IPS-NIHi7 (cell line): ENCODE data around the gene NT5C2.
"Not testable (repeated sequence)": the region's sequence is repeated elsewhere in the genome, so short reads cannot be mapped to it uniquely, and the experiment has no call there.

Experiments used
- DNase-seq: peaks from one replicate; pipeline ENCODE4 v3.0.0; 2012; ENCODE audit warnings: mixed read lengths; ENCODE audit errors: extremely low spot score

NT5C2 gene

DNA sequence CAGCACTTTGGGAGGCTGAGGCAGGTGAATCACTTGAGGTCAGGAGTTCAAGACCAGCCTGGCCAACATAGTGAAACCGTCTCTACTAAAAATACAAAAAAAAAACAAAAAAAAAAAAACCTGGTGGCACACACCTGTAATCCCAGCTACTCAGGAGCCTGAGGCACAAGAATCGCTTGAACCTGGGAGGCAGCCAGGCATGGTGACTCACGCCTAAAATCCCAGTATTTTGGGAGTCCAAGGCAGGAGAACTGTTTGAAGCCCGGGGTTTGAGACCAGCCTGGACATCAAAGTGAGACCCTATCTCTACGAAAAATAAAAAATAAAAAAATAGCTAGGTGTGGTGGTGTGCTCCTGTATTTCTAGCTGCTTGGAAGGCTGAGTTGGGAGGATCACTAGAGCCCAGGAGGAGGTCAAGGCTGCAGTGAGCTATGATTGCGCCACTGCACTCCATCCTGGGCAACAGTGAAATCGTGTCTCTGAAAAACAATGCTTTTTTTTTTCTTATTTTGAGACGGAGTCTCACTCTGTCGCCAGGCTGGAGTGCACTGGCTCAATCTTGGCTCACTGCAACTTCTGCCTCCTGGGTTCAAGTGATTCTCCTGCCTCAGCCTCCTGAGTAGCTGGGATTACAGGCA, 29.2 kb downstream of the NT5C2 start:
- DNase-seq: not testable (repeated sequence)

DNA sequence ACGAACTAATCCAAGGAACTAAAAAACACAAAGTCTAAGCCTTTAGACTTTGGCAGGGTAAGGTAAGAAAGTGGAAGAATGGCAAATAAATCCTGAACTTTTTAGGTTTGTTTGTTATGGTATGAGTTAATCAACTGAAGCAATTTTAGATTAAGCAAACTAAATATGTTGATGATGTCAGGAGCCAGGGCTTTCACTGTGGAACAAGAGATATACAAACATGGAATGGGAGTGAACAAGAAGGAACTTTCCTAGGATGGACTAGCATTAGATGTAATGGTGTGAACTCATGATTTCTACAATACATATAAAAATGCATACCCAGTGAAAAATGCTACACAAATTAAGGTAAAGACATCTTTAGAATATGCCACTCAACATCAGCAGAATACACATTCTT, 35.8 kb downstream of the NT5C2 start:
- no peak for DNase-seq

DNA sequence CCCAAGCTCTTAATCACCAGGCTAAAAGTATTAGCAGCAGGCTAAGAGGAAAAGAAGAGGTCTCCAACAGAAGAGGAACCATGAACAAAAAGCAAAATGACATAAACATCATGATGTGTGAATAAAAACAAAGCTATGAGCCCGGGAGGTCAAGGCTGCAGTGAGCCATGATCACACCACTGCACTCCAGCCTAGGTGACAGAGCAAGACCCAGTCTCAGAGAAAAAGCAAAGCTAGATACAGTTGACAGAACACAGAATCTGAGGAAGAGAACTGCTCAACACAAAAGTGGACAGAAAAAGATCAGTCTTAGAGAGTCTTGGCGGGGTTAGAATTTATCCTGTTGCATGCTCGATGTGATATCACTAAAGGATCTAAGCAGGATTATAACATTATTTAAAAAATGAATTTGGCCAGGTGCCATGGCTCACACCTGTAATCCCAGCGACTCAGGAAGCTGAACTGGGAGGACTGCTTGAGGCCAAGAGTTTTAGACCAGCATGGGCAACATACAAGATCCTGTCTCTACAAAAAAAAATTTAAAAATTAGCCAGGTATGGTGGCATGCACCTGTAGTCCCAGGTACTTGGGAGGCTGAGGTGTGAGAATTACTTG, 37.5 kb downstream of the NT5C2 start:
- no peak for DNase-seq

DNA sequence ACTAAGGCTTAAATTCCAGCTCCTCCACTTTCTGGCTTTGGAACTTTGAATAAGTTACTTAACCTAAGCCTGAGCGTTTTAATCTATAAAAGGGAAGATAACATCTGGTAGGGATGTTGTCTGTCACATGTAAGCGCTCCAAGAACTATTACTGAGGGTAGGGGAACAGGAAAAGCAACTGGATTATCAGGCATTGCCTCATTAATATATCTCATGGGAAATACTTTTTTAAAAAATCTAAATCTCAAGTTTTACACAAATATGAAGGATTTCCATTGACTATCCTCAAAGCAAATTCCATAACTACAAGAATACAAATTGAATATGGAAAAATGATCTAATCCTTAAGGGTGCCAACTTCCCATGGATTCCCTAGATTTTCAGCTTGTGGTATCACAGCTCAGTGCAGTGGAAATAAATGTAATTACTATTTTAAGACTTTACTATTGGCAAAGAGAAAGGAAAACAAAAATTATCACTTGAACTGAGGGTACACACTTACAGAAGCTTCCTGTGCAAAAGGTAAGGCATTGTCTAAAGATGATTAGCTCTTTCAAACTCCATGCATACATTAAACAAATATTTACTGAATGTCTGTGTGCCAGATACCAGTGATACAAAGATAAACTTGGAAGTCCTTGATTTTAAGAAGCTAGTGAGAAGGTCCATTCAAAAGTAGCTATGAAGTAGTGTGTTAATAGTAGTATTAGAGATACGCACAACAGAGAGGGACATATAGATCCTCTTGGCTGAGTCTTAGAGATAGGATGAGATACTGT, 38.4 kb downstream of the NT5C2 start:
- no peak for DNase-seq

DNA sequence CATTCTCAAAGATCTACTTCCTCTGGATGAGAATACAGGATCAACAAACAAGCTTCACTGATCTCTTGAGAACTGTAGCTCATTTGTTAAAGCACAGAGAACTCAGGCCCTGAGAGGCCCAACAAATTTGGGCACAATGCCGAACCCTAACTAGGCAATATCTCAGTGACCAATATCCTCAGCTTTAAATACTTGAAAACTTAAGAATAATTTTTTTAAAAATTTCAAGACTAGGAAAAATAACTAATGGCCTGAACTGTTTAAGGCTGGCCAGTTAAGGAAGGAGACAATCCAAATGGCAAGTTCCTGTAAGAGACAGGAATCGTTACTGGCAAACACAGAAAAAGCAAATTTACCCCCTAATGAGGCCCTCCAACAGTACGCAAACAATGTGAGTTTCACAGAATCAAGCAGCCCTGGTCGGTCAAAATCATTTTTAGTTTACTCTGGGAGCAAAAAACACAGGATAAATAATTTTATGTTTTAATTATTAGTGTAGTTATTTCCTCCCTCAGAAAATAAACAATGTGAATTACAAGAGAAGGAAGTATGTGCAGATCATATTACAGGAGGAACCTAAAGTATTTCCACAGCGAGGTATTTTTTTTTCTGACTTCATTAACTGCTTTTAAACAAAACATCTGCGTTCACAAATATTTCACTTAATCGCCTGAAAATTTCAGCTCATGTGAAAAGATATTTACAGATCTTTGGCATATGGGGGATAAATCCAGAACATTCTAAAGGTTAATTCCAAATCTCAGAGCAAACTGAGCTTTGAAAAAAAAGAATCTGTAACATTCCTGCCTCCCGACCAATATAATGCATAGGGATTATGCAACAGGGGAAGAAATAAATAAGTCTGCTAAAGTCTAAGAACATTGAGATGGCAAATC, 39.5 kb downstream of the NT5C2 start:
- DNase-seq: no peak

DNA sequence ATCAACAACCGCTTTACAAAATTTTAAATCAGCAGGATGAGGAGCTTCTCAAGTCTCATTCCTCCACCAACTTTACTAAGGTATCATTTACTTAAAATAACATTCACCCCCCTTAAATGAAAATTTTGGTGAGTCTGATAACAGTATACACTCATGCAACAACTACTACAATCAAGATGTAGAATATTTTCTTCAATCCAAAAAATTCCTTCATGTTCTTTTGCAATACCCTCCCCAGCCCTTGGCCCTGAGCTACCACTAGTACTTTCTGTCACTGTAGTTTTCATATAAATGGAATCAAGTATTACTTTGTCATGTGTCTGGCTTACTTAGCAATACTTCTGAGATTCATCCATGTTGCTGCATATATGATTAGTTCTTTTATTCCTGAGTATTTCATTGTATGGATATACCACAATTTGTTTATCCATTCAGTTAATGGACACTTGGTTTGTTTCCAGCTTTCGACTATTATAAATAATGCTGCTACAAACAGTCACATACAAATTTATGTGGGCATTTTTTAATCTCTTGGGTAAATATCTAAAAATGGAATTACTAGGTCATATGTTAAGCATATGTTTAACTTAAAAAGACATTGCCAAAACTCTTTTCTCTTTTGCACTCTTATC, 43.0 kb downstream of the NT5C2 start:
- no peak for DNase-seq

DNA sequence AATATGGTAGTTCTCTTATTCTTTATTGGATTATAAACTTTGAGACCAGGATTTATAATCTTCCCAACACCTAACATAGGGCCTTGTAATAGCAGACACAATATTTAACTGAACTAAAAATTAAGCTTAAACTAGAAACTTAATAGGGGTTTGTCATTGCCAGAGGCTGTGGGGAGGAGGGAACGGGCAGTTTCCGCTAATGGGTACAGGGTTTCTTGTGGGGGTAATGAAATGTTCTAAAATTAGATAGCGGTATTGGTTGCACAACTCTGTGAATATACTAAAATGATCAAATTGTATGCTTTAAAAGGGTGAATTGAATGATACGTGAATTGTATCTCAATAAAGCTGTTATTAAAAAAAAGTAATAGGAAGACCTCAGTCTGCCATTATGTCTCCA, 45.4 kb downstream of the NT5C2 start:
- no peak for DNase-seq

DNA sequence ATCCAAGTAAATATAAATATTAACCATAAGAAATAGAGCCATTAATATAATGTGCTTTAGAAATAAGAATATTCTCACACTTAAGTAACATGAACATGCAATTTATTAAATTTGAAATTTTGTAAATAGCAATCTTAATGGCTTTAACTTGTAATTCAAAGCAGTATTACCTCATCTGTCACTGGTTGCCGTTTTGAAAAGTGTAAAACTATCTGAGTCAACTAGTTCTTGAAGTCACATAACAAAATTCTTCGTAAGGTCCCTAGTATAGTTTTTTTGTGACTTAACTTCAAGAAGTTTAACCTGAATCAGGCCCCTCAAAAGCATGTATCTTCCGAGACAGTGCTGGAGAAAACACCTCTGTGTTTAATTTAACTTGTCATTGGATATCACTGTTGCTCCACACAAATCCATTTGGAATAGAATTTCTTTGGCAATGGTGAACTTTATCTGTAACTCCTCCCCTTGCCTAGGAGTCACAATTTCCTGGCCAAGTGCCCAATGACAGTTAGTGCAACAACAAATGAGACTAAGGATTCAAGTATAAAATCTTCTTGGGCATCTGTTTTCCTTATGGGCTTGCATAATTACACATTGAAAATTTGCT, 47.1 kb downstream of the NT5C2 start:
- no peak for DNase-seq

DNA sequence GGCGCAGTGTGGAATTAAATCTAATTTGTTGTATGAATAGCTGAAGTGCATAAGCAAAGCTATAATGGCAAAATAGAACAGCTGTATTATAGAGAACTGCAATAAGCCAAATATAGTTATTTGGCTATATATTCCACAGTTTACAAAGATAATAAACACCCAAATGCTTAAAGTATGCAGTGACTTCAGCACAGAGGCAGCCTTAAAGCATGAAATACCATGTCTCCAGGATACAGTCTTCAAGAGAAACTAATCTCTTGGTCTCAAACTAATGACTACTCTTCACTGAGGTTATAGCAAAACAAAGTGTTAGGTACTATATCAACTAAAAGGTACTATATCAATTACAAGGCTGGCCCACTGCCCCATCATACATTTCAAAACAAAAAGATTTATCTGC, 48.0 kb downstream of the NT5C2 start:
- DNase-seq: no peak

DNA sequence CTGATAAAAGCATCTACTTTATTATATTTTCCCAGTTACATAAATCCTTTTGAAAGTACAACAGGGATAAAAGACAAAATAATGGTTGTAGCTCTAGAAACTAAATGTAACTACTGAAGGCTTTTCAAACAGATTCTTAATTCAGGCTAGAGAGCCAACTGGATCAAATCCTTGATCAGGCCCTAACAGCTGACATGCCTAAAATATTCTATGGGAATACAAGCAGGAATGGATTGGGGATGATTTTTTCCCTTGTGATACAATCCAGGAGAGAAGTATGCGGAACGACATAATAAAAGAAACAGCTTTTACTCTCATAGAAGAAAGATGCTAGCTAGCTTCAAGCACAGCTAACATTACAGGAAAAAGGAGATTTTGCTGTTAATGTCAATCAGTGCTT, 49.0 kb downstream of the NT5C2 start:
- no peak for DNase-seq

DNA sequence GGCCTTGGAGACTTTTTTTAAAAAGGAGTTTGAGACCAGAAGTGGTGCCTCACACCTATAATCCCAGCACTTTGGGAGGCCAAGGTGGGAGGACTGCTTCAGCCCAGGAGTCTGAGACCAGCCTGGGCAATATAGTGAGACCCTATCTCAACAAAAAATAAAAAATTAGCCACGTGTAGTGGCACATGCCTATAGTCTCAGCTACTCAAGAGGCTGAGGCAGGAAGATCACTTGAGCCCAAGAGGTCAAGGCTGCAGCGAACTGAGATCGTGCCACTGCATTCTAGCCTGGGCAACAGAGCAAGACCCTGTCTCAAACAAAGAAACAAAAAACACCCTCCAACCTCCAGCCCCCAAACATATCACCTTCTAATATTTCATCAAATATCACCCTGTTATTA, 49.4 kb downstream of the NT5C2 start:
- DNase-seq: not testable (repeated sequence)

DNA sequence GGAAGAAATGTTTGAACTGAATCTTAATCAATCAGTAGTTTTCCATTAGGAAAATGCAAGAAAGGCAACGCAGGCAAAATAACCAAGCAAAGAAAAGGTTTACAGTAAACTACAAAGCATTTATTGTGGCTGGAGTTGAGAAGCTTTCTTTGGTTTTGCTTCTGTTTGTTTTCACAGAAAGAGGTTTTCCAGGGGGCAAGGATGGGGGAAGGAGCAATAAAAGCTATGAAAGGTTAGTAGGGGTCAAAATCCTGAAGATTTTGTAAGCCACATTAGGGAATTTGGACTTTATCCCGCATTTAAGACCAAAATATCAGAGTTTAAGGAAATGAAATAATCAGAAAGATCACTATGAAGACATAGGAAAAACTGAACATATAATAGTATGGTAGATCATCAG, 51.1 kb downstream of the NT5C2 start:
- DNase-seq: no peak

DNA sequence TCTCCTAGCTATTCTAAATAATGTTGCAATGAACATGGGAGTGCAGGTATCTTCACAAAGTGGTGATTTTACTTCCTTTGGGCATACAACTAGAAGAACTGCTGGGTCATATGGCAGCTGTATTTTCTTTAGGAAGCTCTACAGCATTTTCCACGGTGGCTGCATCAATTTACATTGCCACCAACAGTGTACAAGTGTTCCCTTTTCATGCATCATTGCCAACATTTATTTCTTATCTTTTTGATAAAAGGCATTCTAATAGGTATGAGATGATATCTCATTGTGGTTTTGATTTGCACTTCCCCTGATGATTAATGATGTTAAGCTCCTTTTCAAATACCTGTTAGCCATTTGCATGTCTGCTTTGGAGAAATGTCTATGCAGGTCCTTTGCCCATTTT, 52.6 kb downstream of the NT5C2 start:
- DNase-seq: no peak

DNA sequence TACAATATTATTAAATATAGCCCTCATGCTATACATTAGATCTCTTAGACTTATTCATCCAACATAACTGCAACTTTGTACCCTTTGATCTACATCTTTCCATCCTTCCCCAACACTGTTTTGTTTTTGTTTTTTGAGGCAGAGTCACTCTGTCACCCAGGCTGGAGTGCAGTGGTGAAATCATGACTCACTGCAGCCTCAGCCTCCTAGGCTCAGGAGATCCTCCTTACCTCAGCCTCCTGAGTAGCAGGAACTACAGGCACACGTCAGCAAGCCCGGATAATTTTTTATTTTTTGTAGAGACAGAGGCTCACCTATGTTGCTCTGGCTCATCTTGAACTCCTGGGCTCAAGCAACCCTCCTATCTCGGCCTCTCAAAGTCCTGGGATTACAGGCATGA, 53.3 kb downstream of the NT5C2 start:
- no peak for DNase-seq

DNA sequence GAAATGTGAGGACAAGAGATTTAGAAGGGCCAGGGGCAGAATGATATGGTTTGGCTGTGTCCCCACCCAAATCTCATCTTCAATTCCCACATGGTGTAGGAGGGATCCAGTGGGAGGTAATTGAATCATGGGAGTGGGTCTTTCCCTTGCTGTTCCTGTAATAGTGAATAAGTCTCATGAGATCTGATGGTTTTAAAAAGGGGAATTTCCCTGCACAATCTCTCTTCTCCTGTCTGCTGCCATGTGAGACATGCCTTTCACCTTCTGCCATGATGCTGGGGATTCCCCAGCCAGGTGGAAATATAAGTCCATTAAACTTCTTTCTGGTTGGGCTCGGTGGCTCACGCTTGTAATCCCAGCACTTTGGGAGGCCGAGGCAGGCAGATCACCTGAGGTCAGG, 57.9 kb downstream of the NT5C2 start:
- DNase-seq: not testable (repeated sequence)

DNA sequence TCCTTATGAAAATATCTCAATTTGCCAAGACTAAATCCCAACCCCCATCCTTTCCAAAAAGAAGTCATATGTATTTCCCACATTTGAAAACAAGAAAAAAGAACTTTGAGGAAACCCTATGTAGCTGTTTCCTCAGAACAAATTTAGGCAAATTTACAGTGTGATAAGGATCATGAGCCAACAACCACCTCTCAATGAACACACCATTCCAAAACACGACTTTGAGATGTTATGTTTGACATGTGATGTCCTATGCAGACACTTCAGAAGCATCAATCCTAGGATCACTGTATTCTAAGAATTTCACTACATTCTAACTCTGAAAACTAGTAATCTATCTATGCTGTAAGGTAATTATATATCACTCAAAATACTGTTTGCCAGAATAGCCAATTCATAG, 62.2 kb downstream of the NT5C2 start:
- DNase-seq: no peak

DNA sequence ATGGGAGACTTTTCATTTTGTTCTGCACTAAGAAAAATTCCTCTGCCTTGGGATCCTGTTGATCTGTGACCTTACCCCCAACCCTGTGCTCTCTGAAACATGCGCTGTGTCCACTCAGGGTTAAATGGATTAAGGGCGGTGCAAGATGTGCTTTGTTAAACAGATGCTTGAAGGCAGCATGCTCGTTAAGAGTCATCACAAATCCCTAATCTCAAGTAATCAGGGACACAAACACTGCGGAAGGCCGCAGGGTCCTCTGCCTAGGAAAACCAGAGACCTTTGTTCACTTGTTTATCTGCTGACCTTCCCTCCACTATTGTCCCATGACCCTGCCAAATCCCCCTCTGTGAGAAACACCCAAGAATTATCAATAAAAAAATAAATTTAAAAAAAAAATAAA, 62.9 kb downstream of the NT5C2 start:
- DNase-seq: not testable (repeated sequence)

DNA sequence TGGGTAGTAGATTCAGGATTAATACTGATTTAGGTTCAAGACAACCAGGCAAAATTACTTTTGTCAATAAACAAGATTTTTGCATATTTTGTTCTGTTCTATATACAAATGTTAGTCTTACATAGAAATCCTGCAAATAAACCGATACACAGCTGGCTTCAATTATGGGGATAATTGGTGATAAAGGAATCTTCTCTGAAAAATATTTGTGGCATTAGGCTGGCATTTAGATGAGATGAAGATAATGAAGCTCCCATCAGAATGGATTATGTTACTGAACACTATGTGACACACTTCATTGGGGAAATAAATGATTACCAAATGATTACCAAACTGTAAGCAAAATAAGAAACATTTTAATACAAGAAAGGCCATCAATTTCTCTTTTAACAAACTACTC, 65.8 kb downstream of the NT5C2 start:
- DNase-seq: no peak

DNA sequence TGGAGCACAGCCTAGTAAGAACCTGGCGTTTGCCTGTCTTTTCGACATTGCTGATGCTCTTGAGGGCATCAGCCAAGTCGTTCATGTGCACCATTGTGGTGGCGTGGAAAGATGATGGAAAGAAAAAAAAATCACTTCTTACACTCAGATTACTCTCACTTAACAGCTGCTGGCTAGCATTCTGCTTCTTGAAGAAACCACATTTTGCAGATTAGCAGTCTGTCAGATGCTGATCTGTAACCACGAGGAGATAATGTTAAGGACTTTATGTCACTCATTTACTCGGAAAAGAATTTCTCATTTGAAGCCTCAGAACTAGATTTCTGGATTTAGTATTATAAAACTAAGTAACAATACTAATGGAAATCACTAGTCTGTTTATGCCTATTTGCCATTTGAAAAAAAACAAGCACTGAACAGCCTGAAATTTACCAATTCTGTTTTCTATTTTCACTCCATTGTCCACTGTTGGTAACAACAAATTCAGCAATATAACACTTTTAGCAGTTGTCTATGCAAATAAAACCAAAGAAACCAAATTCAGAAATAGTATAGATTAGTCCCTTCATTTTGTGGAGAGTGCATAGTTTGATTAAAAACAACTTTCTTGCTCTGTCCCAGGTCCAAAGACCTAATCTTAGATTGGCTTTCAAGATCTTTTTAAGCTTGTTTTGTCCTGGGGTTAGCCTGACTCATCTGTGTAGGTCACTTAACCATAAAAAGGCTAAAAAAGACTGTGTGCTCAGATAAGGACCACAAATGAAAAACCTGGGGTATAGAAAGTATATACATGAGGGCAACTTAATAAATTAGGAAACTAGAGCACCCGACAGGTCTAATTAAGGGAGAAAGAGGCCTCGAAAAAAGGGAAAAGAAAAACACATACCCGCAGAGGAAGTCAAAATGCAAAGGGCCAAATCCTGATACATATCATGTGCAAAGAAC, 67.5 kb downstream of the NT5C2 start:
- no peak for DNase-seq

DNA sequence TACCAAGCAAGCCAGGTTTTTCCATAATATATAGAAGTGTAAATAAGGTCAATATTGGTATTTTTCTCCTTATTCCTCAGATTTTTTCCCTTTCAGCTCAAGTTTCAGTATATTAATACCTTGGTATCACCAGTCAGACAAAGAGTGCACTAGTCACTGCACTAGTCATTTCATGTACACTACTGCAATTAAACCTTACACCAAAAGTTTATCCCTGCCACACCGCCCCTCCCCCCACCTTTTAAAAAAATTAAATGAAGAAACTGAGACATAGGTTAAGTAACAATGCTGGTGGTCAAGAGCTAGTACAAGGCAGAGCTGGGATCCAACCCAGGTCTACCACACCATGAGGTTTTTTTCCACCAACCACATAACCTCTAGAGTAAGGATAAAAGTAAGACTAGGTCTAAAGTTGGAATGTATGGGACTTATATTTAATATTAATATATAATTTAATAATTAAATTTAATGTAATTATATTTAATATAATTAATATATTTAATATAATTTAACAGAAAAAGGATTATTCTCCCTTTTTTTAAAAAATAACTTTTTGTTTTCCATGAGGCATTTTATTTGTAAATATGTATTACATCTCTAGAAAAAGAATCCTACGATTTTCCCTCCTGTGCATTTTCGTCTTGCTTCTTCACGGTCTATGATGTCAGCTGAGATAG, 68.5 kb downstream of the NT5C2 start:
- no peak for DNase-seq
